Adrenal gland (tissue), 5 donors: ENCODE results near the gene PRPF19.

Source experiments
- CTCF ChIP-seq, 6 experiments: fragments of 450-650 bp in 4 of 6; fragments of 200-600 bp in 2 of 6; sonication (generic) in 1 of 6; IDR thresholded peaks; 1 replicate in 5 of 6; 2 replicates in 1 of 6; pipeline versions ENCODE4 v1.5.1 to v1.8.0; 2016 to 2021; ENCODE audit warnings: antibody characterized with exemption in 6 of 6, mild to moderate bottlenecking in 2 of 6, moderate library complexity in 1 of 6
- POLR2A ChIP-seq, 2 donors: fragments of 450-650 bp; IDR thresholded peaks; one replicate each; pipeline ENCODE4 v1.6.1; 2017; ENCODE audit warnings: antibody characterized with exemption in 2 of 2, mild to moderate bottlenecking in 2 of 2, moderate library complexity in 1 of 2
- donor health status: DM: no; HTN: no; CAD: no.

- TF ChIP-seq POLR2A (IDR thresholded peaks at IDR 0.05) (no peak), CTCF (IDR thresholded peaks at IDR 0.05) (no peak)
These were observed 753 bp downstream of the PRPF19 start for GRCh38 chr11:60905551-60906113.
